ENCODE results near the gene RGS11. TPM values are rescaled to one million over a fixed set of nuclear protein-coding genes. Genes with fewer than 3 reads are reported as not detected.

RGS11 gene
- total and polyA plus RNA-seq, 2 donors (not counting 1 experiment from before 2014, with no cell fraction given) = 1.1 to 6.3 TPM

GRCh38 chr16:280991-281659, 5.4 kb upstream of the RGS11 start:
- no peaks in the 10 kb centered on the region for H3K4me1 ChIP-seq (ENCODE audit: control insufficient read depth, extremely low read depth, insufficient read depth, low read length)
- H3K79me2 ChIP-seq (ENCODE audit: control insufficient read depth, insufficient read depth, low read length) = no peaks in the 10 kb centered on the region
- no peaks in the 10 kb centered on the region for H3K9me3 ChIP-seq (ENCODE audit: control insufficient read depth, insufficient read depth, low read depth, low read length)
- no peaks in the 10 kb centered on the region for H3K36me3 ChIP-seq (ENCODE audit: control insufficient read depth, insufficient read depth, low read length)
- no peak for DNase-seq (ENCODE audit: low read depth in 2 of 2)
- peak overlapping the region in 1 of 4 experiments; percentile 42 for H3K4me3 ChIP-seq (replicated peaks in 1 of 4; ENCODE audit: control extremely low read depth in 1 of 4, insufficient read depth in 1 of 4, low read depth in 3 of 4, low read length in 4 of 4)
- H3K9ac ChIP-seq (ENCODE audit: insufficient read depth, low read length) = no peak overlapping the region
- no peak for TF ChIP-seq EZH2 (IDR thresholded peaks at IDR 0.05; ENCODE audit: low read length, missing control alignments)
- TF ChIP-seq CTCF (conservative IDR thresholded peaks at IDR 0.05 in 1 of 2, IDR thresholded peaks at IDR 0.05 in 1 of 2; ENCODE audit: low read depth in 1 of 2, low read length in 2 of 2) = no peak
- no peak overlapping the region for H3K27ac ChIP-seq (ENCODE audit: insufficient read depth, low read length)
- H4K20me1 ChIP-seq (ENCODE audit: control insufficient read depth, extremely low read depth, insufficient read depth, low read length) = no peaks in the 10 kb centered on the region
- no peak overlapping the region for H2AFZ ChIP-seq (ENCODE audit: low read length)
- no peak overlapping the region for H3K4me2 ChIP-seq (ENCODE audit: extremely low read depth, insufficient read depth, low read length)
- H3K27me3 ChIP-seq (ENCODE audit: control insufficient read depth, insufficient read depth, low read length) = peaks cover 10% of the 10 kb centered on the region

- no peaks in the 10 kb centered on the region for H3K4me1 ChIP-seq (ENCODE audit: control insufficient read depth, extremely low read depth, insufficient read depth, low read length)
- H3K27ac ChIP-seq (ENCODE audit: insufficient read depth, low read length) = no peak within 1 kb of the TSS
- H3K27me3 ChIP-seq (ENCODE audit: control insufficient read depth, insufficient read depth, low read length) = peaks cover 10% of the 10 kb centered on the region
- no peak for TF ChIP-seq CTCF (conservative IDR thresholded peaks at IDR 0.05 in 1 of 2, IDR thresholded peaks at IDR 0.05 in 1 of 2; ENCODE audit: low read depth in 1 of 2, low read length in 2 of 2)
- TF ChIP-seq EZH2 (IDR thresholded peaks at IDR 0.05; ENCODE audit: low read length, missing control alignments) = no peak
- no peaks in the 10 kb centered on the region for H4K20me1 ChIP-seq (ENCODE audit: control insufficient read depth, extremely low read depth, insufficient read depth, low read length)
- H3K79me2 ChIP-seq (ENCODE audit: control insufficient read depth, insufficient read depth, low read length) = no peaks in the 10 kb centered on the region
- no peak within 1 kb of the TSS for H3K4me2 ChIP-seq (ENCODE audit: extremely low read depth, insufficient read depth, low read length)
- no peaks in the 10 kb centered on the region for H3K9me3 ChIP-seq (ENCODE audit: control insufficient read depth, insufficient read depth, low read depth, low read length)
- no peak for DNase-seq (ENCODE audit: low read depth in 2 of 2)
- peak within 1 kb of the TSS; percentile 23 for H3K9ac ChIP-seq (ENCODE audit: insufficient read depth, low read length)
- H3K4me3 ChIP-seq (replicated peaks in 1 of 4; ENCODE audit: control extremely low read depth in 1 of 4, insufficient read depth in 1 of 4, low read depth in 3 of 4, low read length in 4 of 4) = peak within 1 kb of the TSS in 1 of 4 experiments; percentile 42
- no peak within 1 kb of the TSS for H2AFZ ChIP-seq (ENCODE audit: low read length)
- H3K36me3 ChIP-seq (ENCODE audit: control insufficient read depth, insufficient read depth, low read length) = no peaks in the 10 kb centered on the region
These were observed 4.8 kb upstream of the RGS11 start, which contains the start of gene ARHGDIG for GRCh38 chr16:280552-280951. Gene ARHGDIG, plus strand, starts transcription at chr16:280591. Its CDS starts 90 bp downstream, at chr16:280681.

GRCh38 chr16:280005-280460, 4.3 kb upstream of the RGS11 start:
- no peaks in the 10 kb centered on the region for H3K4me1 ChIP-seq (ENCODE audit: control insufficient read depth, extremely low read depth, insufficient read depth, low read length)
- H3K4me2 ChIP-seq (ENCODE audit: extremely low read depth, insufficient read depth, low read length) = no peak overlapping the region
- H3K79me2 ChIP-seq (ENCODE audit: control insufficient read depth, insufficient read depth, low read length) = no peaks in the 10 kb centered on the region
- peaks cover 11% of the 10 kb centered on the region for H3K27me3 ChIP-seq (ENCODE audit: control insufficient read depth, insufficient read depth, low read length)
- H2AFZ ChIP-seq (ENCODE audit: low read length) = no peak overlapping the region
- H4K20me1 ChIP-seq (ENCODE audit: control insufficient read depth, extremely low read depth, insufficient read depth, low read length) = no peaks in the 10 kb centered on the region
- no peaks in the 10 kb centered on the region for H3K9me3 ChIP-seq (ENCODE audit: control insufficient read depth, insufficient read depth, low read depth, low read length)
- H3K27ac ChIP-seq (ENCODE audit: insufficient read depth, low read length) = no peak overlapping the region
- H3K9ac ChIP-seq (ENCODE audit: insufficient read depth, low read length) = no peak overlapping the region
- peak; percentile 68 for TF ChIP-seq EZH2 (IDR thresholded peaks at IDR 0.05; ENCODE audit: low read length, missing control alignments)
- TF ChIP-seq CTCF (conservative IDR thresholded peaks at IDR 0.05 in 1 of 2, IDR thresholded peaks at IDR 0.05 in 1 of 2; ENCODE audit: low read depth in 1 of 2, low read length in 2 of 2) = no peak
- no peaks in the 10 kb centered on the region for H3K36me3 ChIP-seq (ENCODE audit: control insufficient read depth, insufficient read depth, low read length)
- H3K4me3 ChIP-seq (replicated peaks in 1 of 4; ENCODE audit: control extremely low read depth in 1 of 4, insufficient read depth in 1 of 4, low read depth in 3 of 4, low read length in 4 of 4) = no peak overlapping the region
- no peak for DNase-seq (ENCODE audit: low read depth in 2 of 2)
